Psoas muscle (tissue), 8 donors: Measurements from ENCODE around the gene DCC. TPM values are rescaled to one million over a fixed set of nuclear protein-coding genes. Genes with fewer than 3 reads are reported as not detected.

Source experiments
- ATAC-seq, 4 donors: fragments of 200-7000 bp; cut with Tn5 transposase; one replicate each; pipeline ENCODE4 v1.9.1; 2020; ENCODE audit warnings: moderate library complexity in 3 of 4, mild to moderate bottlenecking in 2 of 4
- DNase-seq, 2 donors: peaks; one replicate each; pipeline ENCODE4 v3.0.0-alpha.2; 2020
- H3K27ac ChIP-seq: fragments of 200-600 bp; one replicate; pipeline ENCODE4 v1.8.0; 2022
- H3K27me3 ChIP-seq, 3 donors: fragments of 200-600 bp in 1 of 3; one replicate each; pipeline versions ENCODE4 v1.6.1 to v1.8.0; 2013 to 2022; ENCODE audit warnings: low read length in 2 of 3, mild to moderate bottlenecking in 2 of 3, moderate library complexity in 1 of 3; ENCODE audit not compliant: insufficient read depth in 3 of 3
- H3K36me3 ChIP-seq, 2 donors: fragments of 200-600 bp in 1 of 2; one replicate each; pipeline versions ENCODE4 v1.6.1 to v1.8.0; 2013 to 2022; ENCODE audit warnings: low read depth in 1 of 2, mild to moderate bottlenecking in 1 of 2, moderate library complexity in 1 of 2; ENCODE audit not compliant: insufficient read depth in 1 of 2
- H3K4me1 ChIP-seq: fragments of 200-600 bp; one replicate; pipeline ENCODE4 v1.8.0; 2022
- H3K4me3 ChIP-seq: fragments of 200-600 bp; one replicate; pipeline ENCODE4 v1.8.0; 2022; ENCODE audit warnings: mild to moderate bottlenecking
- H3K9me3 ChIP-seq: fragments of 200-600 bp; one replicate; pipeline ENCODE4 v1.8.0; 2022
- CTCF ChIP-seq: fragments of 200-600 bp; IDR thresholded peaks from one replicate; pipeline ENCODE4 v1.8.0; 2022; ENCODE audit warnings: antibody characterized with exemption
- WGBS, 3 donors: extraction: QIAGEN DNeasy Blood & Tissue Kit; methylation state at CpG; one replicate each; pipeline versions ENCODE4 v1.1.6 to v1.1.7; 2013; 5-methylcytosine and 5-hydroxymethylcytosine counted together
- intact Hi-C, 2 donors: fragments of 100-400 bp; cut with DNase I; formaldehyde crosslinking; loops; one replicate each; pipeline versions ENCODE4 v1.11.0 to v1.14.2; 2022
- polyA plus RNA-seq, 3 donors: library from polyadenylated mRNA; stranded (reverse); fragments of 200-250 nt; gene quantifications; one replicate each; pipeline ENCODE4 v1.2.3, GENCODE V29; 2013
- total RNA-seq, 4 donors: library from RNA; stranded (reverse); fragmentation: NEBNext Ultra II Directional in 2 of 4; extraction: Animal tissue kit (Norgen Biotek cat#: 25700) in 2 of 4; gene quantifications; one replicate each; pipeline versions ENCODE4 v1.2.1 to v1.2.4, GENCODE V29; 2021 to 2023
- donor health status: healthy with polysubstance abuse.
- donor health status: DM: no; HTN: no; CAD: no; lungs with moderate emphysema.
- donor health status: Bipolar disorder and iron deficiency.
- donor health status: healthy.
- donor health status: DM: yes; HTN: yes; CAD: no.
- donor health status: DM: no; HTN: no; CAD: no.
- donor health status: DM: no; HTN: no; CAD: no.
- donor health status: DM: yes; HTN: yes; CAD: no.

DCC gene
- total and polyA plus RNA-seq, 7 donors, result 0.01 to 0.02 TPM; not detected in 5

- no peak overlapping the region for H3K4me3 ChIP-seq
- no peak overlapping the region for H3K27ac ChIP-seq
- TF ChIP-seq CTCF, result no peak
- 65 to 69% (median 69%) methylated on average over 6 of the region's 6 CpGs for WGBS, 3 donors
- intact Hi-C loops, result no loop called here
- H3K27me3 ChIP-seq, result no peaks in the 10 kb centered on the region
- no peaks in the 10 kb centered on the region for H3K9me3 ChIP-seq
- H3K36me3 ChIP-seq, result no peaks in the 10 kb centered on the region
- H3K4me1 ChIP-seq, result no peaks in the 10 kb centered on the region
- DNase-seq, result no peak
- ATAC-seq, result no peak
Measured at GRCh38 chr18:52850031-52850560, 510.1 kb downstream of the DCC start.

GRCh38 chr18:52861558-52861957, 521.6 kb downstream of the DCC start:
- no peaks in the 10 kb centered on the region for H3K4me1 ChIP-seq
- no peak for DNase-seq
- no peaks in the 10 kb centered on the region for H3K36me3 ChIP-seq
- 66 to 73% (median 73%) methylated on average over 3 of the region's 3 CpGs for WGBS, 3 donors
- H3K27me3 ChIP-seq, result no peaks in the 10 kb centered on the region
- TF ChIP-seq CTCF, result no peak
- H3K4me3 ChIP-seq, result no peak overlapping the region
- no peak overlapping the region for H3K27ac ChIP-seq
- intact Hi-C loops, result no loop called here
- no peaks in the 10 kb centered on the region for H3K9me3 ChIP-seq
- no peak for ATAC-seq

GRCh38 chr18:52869349-52869923, 529.4 kb downstream of the DCC start:
- 86 to 93% (median 92%) methylated on average over 9 of the region's 9 CpGs for WGBS, 3 donors
- H3K9me3 ChIP-seq, result no peaks in the 10 kb centered on the region
- no peak overlapping the region for H3K27ac ChIP-seq
- no peak overlapping the region for H3K4me3 ChIP-seq
- no peak for TF ChIP-seq CTCF
- DNase-seq (no peak), ATAC-seq (no peak)
- no peaks in the 10 kb centered on the region for H3K4me1 ChIP-seq
- intact Hi-C loops, result no loop called here
- no peaks in the 10 kb centered on the region for H3K36me3 ChIP-seq
- H3K27me3 ChIP-seq, result no peaks in the 10 kb centered on the region

- intact Hi-C loops, result no loop called here
- H3K4me1 ChIP-seq, result no peaks in the 10 kb centered on the region
- DNase-seq (no peak), ATAC-seq (no peak)
- no peak overlapping the region for H3K27ac ChIP-seq
- H3K27me3 ChIP-seq, result no peaks in the 10 kb centered on the region
- WGBS, 3 donors, result 75 to 80% (median 78%) methylated on average over 21 of the region's 21 CpGs
- no peak for TF ChIP-seq CTCF
- no peaks in the 10 kb centered on the region for H3K9me3 ChIP-seq
- H3K36me3 ChIP-seq, result no peaks in the 10 kb centered on the region
- H3K4me3 ChIP-seq, result no peak overlapping the region
Measured at GRCh38 chr18:52869942-52870907, 530.2 kb downstream of the DCC start.
